ENCODE data around the gene DUOX1.

- TF ChIP-seq CEBPB (IDR thresholded peaks at IDR 0.05; ENCODE audit: borderline replicate concordance, low read depth, low read length): peak; percentile 28; the same call in 1 of the 2 replicates
- TF ChIP-seq POLR2AphosphoS5 (IDR thresholded peaks at IDR 0.05; ENCODE audit: low read depth, low read length): no peak
- no peak for TF ChIP-seq ZBTB10 (CRISPR knock-in tag; IDR thresholded peaks at IDR 0.05; ENCODE audit: borderline replicate concordance)
- TF ChIP-seq STAT6 (CRISPR knock-in tag; IDR thresholded peaks at IDR 0.05; ENCODE audit: borderline replicate concordance): no peak
- TF ChIP-seq HCFC1 (IDR thresholded peaks at IDR 0.05; ENCODE audit: low read depth, low read length): no peak
- TF ChIP-seq ZNF747 (CRISPR knock-in tag; IDR thresholded peaks at IDR 0.05; ENCODE audit: borderline replicate concordance): no peak
Observed at GRCh38 chr15:45091161-45091560, 38.6 kb upstream of the DUOX1 start.
